ENCODE data around the gene ABCC3. TPM values are rescaled to one million over a fixed set of nuclear protein-coding genes. Genes with fewer than 3 reads are reported as not detected.

The ABCC3 gene, protein sequence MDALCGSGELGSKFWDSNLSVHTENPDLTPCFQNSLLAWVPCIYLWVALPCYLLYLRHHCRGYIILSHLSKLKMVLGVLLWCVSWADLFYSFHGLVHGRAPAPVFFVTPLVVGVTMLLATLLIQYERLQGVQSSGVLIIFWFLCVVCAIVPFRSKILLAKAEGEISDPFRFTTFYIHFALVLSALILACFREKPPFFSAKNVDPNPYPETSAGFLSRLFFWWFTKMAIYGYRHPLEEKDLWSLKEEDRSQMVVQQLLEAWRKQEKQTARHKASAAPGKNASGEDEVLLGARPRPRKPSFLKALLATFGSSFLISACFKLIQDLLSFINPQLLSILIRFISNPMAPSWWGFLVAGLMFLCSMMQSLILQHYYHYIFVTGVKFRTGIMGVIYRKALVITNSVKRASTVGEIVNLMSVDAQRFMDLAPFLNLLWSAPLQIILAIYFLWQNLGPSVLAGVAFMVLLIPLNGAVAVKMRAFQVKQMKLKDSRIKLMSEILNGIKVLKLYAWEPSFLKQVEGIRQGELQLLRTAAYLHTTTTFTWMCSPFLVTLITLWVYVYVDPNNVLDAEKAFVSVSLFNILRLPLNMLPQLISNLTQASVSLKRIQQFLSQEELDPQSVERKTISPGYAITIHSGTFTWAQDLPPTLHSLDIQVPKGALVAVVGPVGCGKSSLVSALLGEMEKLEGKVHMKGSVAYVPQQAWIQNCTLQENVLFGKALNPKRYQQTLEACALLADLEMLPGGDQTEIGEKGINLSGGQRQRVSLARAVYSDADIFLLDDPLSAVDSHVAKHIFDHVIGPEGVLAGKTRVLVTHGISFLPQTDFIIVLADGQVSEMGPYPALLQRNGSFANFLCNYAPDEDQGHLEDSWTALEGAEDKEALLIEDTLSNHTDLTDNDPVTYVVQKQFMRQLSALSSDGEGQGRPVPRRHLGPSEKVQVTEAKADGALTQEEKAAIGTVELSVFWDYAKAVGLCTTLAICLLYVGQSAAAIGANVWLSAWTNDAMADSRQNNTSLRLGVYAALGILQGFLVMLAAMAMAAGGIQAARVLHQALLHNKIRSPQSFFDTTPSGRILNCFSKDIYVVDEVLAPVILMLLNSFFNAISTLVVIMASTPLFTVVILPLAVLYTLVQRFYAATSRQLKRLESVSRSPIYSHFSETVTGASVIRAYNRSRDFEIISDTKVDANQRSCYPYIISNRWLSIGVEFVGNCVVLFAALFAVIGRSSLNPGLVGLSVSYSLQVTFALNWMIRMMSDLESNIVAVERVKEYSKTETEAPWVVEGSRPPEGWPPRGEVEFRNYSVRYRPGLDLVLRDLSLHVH (N-terminal part only)
- 1.3 and 2.7 TPM in 2 replicates for total RNA-seq

DNA sequence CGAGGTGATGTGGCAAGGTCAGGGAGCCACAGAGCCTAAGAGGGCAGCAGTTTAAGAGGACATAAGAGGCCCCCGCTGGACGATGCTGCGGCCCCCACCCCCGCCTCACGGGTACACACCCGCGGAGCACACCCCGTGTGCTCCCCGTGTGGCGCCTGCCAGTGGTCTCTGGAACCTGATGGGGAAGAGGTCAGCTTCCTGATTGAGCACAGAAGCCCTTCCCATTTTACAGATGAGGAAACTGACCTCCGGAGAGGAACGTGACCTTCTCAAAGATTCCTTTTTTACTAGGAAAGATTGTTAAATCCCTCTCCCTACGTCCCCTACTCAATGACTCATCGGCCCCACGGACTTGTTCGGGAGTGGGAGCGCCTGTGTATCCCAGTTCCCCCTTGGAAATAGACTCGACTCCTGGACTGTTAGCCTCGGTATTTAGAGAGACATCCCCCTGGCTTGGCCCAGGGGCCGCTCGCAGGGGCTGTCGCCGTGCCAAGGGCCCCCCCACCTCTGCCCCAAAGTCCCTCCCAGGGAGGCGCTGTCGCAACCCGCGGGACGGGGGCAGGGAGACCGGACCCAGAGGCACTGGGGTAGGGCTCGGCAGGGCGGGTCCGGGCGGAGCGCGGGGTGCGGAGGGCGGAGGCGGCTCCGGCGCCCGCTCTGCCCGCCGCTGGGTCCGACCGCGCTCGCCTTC lies at the start of gene ABCC3:
TSS of gene ABCC3 (plus strand) at position 658 of the 691 bp plus-strand sequence. CDS start 56 bp downstream, outside the sequence.
- peak; percentile 27 for DNase-seq

DNA sequence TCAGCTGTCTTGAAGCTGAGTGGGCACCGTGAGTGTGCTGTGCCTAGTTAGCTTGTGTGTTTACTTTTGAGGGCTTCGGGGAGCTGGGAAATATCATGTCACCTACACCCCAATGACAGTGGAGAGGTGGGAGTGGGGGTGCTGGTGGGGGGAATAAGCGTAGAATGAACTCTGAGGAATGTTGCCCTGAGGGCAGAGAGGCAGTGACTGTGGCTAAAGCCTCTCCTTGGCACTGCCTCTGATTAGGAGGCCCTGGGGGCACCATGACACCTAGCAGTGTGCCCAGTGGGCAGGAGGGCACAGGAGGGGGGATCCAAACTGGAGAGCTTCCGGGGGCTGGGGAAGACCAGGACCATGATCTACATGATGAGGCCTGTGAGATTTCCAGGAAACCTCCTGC lies 49.3 kb upstream of the ABCC3 start:
- no peak for DNase-seq

DNA sequence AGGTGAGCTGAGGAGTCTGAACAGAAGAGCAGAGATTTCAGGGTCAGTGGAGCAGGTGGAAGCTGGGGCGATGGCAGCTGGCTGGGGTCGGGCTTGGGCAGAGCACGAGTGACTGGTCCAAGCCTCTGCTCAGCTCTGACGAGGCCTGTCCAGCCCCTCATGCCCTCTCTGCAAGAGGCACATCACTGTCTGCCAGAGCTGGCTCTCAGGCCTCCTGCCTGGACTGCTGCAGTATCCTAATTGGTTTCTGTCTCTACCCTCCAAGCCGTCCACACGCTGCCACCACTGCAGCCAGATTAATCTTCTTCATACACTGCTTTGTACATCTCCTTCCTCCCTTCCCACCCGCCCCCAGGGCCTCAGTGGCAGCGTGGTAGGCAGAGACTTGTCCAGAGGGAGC lies 48.8 kb upstream of the ABCC3 start:
- no peak for DNase-seq

DNA sequence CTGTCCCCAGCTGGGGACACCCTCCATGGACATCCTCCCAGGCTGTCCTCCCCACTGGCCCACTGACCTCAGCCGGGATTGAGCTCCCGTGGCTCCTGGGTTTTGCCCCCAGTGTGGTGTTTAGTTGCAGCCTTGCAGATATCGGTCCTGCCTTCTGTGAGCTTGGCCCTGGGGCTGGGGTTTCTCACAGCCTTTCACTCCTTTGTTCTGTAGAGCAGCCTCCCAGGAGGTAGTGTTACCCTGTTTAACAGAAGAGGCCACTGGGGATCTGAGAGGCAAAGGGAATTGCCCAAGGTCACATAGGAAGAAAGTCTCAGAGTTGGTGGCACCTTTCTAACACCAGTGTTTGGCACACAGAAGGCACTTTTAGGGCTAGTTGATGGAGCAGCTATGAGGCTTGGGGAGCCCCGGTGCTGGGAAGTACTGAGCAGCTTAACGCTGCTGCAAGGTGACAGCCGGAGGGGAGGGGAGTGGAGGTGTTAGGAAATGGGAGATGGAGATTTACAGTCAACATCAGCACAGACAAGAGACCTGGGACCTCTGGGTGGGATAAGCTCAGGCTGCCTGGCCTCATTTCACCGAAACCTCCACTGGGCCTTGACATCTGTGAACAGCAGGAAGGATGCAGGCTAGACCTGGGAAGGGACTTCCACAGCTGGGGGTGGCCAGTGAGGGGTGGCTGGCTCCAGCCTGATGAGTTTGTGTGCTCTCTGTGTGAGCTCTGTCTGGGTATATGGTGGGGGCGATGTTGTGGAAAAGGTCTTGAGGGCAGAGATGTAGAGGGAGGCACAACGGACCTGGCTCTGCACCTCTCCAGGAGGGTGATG lies 48.0 kb upstream of the ABCC3 start:
- no peak for DNase-seq

DNA sequence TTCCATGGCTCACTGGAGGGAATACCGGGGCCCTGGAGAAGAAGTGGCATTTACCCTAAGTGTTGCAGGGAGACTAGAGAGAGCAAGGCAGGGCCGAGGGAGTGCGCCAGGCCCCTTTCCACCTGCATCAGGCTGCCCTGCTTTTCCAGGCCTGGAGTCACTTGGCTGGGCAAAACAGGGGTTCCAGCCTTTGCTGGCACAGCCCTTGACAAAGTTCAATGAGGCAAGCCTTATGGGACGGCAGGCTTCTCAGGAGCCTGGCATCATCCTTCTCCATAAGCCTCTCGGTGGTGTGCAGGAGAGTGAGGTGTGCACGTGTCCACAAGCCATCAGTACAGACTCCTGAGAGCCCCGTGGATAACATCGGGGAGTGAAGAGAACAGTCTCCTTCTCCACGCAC lies 47.1 kb upstream of the ABCC3 start:
- no peak for DNase-seq

DNA sequence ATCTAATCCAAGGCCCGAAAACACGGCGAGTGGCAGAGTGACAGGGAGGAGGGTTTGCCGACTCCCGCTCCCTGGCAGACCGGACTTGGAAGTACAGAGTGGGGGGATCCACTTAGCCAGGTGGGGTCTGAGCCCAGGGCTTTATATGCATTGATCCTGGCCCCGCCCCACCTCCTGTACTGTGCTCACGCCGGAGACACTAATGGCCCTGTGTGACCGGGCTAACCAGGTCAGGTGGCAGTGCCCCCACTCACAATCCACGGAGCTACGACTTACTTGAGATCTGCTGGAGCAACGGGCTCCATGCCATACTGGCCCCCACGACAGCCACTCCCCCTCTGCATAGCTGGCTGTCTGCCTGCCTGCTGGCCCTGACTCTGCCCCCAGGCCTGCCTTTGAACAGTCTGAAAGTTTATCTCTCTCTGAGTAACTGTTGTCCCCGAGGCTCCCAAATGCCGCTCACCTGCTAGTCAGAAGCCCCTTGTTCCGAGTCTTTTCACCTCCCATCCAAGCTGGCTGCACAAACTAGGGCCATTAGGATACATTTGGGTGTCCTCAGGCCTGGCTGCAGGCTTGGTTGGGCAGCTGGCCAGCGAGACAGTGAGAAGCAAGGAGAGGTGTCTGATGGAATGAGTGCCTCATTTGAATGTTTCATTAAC lies 46.2 kb upstream of the ABCC3 start:
- no peak for DNase-seq

DNA sequence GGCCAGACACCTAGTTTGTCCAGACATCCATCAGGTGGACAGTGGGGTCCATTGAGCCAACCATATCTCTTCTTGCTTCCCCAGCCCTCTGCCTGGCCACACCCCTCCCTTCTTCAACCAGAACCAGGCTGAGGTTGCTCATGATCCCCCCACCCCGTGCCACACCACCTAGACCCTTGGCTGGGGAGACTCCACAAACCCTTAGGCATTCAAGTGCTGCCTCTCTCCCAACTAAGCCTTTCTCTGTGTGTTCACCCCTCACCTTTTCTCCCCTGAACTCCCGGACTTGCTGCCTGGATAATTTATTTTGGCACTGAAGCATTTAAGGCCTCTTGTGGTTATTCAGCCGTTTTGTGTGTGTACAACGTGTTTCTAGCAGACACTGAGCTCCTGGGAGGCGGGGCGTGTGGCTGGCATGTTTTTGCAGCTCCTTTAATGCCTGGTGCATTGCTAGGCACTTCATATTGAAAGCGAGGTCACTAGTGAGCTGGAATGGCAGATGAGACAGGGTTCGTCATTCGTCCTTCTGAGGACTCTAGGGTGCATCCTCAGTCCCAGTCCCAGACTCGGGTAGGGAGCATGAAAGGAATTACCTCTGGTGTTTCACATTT lies 45.5 kb upstream of the ABCC3 start:
- DNase-seq: no peak

DNA sequence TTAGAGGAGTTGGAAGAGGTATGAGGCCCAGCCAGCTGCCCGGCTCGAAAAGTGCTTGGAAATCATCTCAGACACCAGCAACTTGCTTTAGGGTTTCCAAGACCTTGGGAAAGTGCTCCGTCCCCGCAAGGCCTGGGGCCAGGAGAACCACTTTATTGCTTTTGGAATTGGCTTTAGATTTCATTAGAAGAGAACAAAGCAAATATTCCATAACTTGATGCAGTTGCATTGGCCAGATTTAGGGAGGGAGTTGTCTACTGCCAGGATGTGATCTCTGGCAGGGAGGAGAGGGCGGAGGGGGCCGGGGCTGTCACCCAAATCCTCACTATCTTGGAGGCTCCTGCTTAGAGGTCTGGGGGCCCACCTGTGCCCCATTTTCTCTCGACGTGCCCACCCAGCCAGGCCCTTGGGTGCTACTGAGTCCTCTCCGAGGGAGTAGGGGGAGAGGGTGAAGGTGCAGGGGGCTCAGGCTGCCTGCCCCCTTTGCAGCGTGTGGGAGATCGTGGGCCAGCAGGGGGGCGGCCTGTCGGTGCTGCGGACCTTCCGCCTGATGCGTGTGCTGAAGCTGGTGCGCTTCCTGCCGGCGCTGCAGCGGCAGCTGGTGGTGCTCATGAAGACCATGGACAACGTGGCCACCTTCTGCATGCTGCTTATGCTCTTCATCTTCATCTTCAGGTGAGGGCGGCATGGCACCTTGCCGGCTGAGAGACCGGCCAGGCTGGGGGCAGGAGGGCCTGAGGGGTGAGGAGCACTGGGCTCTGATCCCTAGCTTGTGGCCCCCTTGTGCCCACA lies 43.5 kb upstream of the ABCC3 start:
- no peak for DNase-seq

DNA sequence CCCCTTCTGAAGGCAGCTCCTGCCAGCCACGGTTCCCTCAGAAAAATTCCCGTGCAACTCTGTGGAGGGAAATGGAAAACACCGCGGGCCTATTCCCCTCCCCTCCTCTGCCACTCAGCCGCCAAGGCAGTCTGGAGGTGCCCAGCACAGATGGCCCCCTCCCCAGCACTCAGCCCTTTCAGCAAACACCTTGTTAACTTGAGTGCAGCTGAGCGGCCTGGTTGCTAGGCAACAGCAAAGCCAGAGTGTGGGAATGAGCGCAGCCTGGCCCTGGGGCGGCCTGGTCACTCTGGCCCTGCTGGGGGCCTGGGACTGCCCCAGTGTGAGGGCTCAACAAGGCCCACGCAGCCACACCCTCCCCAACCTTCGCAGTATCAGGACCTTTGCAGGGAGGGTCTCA lies 41.4 kb upstream of the ABCC3 start:
- DNase-seq: no peak

DNA sequence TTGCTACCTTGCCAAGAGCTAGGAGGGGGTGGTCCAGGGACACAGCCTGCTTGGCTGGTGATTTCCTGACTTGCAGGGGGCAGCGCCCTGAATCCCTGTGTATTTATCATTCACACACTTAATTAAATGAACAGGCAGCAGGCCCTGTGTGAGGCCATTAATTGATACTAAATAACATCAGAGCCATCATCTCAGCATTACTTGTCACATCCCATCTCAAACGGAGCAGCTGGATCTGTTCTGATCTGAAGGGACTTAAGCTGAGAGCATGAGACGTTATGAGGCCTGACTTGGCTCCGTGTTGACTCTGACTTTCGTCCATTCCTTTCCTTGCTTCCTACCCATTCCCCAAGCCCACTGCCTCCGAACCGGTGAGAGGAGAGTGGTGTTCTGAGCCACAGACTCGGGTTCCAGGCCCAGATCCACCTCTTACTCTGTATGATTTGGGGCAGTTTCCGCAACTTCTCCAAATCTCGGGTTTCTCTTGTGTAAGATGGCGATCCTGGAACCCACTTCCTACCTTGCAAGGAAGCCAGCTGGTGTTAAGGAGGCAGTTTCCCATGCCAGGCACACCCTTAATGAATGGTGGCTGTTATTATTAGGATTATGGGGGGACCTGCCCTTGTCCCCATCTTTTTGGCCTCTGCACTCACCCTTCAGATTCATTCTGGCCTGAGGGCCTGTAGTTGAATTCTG lies 40.4 kb upstream of the ABCC3 start:
- no peak for DNase-seq

DNA sequence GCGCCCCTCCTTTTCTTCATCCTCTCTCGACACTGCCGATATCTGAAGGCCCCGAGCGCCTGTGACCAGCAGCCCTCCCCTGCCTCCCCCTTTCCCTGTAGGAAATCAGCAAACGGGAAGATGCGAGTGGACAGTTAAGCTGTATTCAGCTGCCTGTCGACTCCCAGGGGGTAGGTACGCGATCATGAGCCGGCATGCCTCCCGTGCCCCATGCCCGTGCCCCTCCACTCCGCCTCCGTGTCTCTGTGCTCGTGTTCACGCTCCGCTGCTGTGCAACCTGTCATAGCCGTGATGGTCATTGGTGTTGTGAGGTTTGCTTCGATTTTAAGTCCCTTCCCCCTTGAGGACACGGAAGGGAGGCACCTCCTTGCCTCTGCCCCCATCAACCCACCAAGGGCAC lies 39.8 kb upstream of the ABCC3 start:
- DNase-seq: no peak

DNA sequence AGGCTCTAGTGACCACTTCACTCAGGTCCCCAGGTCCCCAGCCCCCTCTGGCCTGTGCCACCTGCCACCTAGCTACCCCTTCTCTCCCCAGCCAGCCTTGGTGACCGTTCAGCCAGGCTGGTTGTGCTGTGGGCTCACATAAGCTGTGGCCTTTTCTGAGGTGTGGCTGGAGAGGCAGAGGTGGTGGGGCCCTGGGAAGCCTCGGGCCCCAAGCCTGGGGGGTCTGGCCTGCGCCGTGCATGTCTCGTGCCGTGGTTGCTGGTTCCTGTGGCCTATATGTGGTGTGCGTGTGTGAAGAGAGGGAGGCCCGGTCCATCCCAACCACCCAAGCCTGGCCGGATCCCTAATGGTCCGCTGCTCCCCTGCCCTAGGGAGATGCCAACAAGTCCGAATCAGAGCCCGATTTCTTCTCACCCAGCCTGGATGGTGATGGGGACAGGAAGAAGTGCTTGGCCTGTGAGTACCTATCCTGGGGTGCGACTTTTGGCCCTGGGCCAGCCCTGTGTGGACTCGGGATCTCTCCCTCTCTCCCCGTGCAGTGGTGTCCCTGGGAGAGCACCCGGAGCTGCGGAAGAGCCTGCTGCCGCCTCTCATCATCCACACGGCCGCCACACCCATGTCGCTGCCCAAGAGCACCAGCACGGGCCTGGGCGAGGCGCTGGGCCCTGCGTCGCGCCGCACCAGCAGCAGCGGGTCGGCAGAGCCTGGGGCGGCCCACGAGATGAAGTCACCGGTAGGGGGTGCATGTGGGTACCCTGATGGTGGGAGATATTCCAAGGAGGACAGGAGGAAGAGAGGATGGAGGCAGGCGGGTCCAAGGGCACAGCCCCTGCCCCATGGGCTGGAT lies 38.3 kb upstream of the ABCC3 start:
- peak; percentile 57 for DNase-seq

DNA sequence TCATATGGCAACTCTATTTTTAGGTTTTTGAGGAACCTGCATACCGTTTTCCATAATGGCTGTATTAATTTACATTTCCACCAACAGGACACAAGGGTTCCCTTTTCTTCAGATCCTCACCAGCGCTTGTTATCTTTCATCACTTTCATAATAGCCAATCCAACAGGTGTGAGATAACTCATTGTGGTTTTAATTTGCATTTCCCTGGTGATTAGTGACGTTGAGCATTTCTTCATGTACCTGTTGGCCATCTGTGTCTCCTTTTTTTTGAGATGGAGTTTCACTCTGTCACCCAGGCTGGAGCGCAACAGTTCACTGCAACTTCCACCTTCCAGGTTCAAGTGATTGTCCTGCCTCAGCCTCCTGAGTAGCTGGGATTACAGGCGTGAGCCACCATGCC lies 36.2 kb upstream of the ABCC3 start:
- no peak for DNase-seq

DNA sequence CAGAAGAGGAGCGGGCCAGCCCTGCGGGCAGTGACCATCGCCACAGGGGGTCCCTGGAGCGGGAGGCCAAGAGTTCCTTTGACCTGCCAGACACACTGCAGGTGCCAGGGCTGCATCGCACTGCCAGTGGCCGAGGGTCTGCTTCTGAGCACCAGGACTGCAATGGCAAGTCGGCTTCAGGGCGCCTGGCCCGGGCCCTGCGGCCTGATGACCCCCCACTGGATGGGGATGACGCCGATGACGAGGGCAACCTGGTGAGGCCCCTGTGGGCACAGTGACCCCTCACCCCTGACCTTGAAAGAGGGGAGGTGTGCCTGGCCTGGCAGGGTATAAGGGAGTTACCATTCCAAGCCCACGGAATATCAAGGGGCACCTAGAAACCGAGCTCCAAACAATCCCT lies 35.1 kb upstream of the ABCC3 start:
- no peak for DNase-seq

DNA sequence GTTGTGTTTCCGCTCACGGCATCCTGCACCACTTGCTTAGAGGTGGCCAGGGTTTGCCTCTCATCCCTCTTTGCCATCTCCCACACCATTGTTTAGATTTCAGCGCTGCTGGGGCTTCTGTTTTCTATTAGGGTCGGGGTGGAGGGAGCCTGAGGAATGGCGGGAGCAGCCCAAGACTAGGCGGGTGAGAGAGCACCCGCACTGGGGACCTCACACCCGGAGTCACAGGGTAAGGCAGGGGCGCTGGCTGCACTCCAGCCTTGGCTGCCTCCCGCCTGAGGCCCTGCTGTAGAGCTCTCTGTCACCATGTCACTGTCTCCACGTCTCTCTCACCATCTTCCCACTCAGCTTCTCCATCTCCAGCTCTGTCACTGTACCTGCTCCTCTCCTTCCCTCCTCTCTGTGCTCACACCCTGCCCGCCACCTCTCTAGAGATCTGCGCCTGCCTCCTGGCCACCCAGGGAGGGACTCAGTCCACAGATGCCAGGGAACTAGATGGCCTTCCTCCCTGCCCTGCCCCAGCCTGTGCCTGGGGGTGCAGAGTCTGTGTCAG lies 32.8 kb upstream of the ABCC3 start:
- no peak for DNase-seq

DNA sequence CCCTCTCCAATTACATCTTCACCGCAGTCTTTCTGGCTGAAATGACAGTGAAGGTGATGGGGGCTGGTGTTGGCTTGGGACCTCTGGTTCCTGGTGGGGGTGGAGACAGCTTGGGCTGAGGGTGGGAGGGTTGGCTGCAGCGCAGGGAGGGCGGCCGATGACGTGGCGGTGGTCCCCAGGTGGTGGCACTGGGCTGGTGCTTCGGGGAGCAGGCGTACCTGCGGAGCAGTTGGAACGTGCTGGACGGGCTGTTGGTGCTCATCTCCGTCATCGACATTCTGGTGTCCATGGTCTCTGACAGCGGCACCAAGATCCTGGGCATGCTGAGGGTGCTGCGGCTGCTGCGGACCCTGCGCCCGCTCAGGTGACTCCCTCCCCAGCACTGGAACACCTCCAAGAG lies 31.8 kb upstream of the ABCC3 start:
- DNase-seq: no peak

DNA sequence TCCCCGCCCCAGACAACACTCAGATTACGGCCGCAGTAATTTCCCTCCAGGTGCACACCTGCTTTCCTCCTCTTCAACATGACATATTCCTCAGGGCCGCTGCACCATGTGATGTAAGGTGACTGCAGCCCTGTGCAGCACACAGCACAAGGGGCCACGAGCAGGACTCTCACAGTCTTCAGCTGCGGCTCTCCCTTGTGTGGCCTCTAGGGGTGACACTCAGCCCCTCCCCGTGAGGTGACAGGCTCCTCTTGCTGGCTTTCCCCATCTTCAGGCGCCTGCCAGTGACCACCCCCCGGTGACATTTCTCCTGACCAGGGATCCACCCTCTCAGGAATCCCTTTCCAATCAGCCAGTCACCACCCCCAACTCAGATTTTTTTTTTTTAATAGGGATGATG lies 31.3 kb upstream of the ABCC3 start:
- no peak for DNase-seq

DNA sequence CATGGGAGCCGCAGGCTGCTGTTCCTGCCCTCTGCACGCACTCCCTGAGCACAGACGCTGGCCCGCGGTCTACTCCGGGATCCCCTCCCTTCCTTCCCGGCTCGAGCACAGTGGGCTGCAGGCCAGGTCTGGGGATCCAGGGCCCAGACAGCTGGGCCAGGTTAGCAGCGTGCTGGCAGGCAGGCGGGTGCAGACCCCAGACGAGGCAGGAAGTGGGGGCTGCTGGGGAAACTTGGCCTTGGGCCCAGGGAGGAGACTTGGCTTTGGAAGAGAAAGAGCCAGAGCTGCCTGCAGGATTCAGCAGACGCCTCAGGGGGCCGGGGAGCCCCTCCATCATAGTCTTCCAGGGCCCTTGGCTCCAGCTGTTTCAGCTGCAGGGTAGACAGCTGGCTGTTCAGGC lies 30.2 kb upstream of the ABCC3 start:
- DNase-seq: peak; percentile 78
